Germinal center (tissue), 1 donor: ENCODE data around the gene CDC5L.
"Not testable (repeated sequence)": the region's sequence is repeated elsewhere in the genome, so short reads cannot be mapped to it uniquely, and the experiment has no call there.

Source experiments
- DNase-seq: peaks from one replicate; pipeline ENCODE4 v3.0.0; 2012; ENCODE audit warnings: mixed read lengths, low spot score

The CDC5L gene

GRCh38 chr6:44387346-44388134 is at the start of gene CDC5L:
CDC5L (plus strand) TSS chr6:44387706; CDS start chr6:44387824, 118 bp downstream.
- DNase-seq: peak; percentile 98

GRCh38 chr6:44338228-44339122 is 49.0 kb upstream of the CDC5L start:
- DNase-seq: peak; percentile 67

- no peak for DNase-seq
These were observed 48.2 kb upstream of the CDC5L start for GRCh38 chr6:44339301-44339700.

- no peak for DNase-seq
These were observed 47.5 kb upstream of the CDC5L start for GRCh38 chr6:44339763-44340625.

- DNase-seq: no peak
These were observed 46.2 kb upstream of the CDC5L start for GRCh38 chr6:44341095-44341890.

- no peak for DNase-seq
These were observed 45.5 kb upstream of the CDC5L start for GRCh38 chr6:44342052-44342451.

GRCh38 chr6:44342489-44342888 is 45.0 kb upstream of the CDC5L start, which contains the start of gene SPATS1:
SPATS1 (plus strand) TSS chr6:44342650; CDS start chr6:44343096, 446 bp downstream.
- no peak for DNase-seq

- DNase-seq: not testable (repeated sequence)
These were observed 40.7 kb upstream of the CDC5L start for GRCh38 chr6:44346818-44347217.

- no peak for DNase-seq
These were observed 37.4 kb upstream of the CDC5L start for GRCh38 chr6:44349904-44350649.

GRCh38 chr6:44350650-44350994 is 36.9 kb upstream of the CDC5L start:
- DNase-seq: not testable (repeated sequence)

- no peak for DNase-seq
These were observed 35.2 kb upstream of the CDC5L start for GRCh38 chr6:44352259-44352658.

- DNase-seq: no peak
These were observed 34.2 kb upstream of the CDC5L start for GRCh38 chr6:44353336-44353735.

- DNase-seq: no peak
These were observed 31.9 kb upstream of the CDC5L start for GRCh38 chr6:44355640-44356039.

GRCh38 chr6:44356487-44356886 is 31.0 kb upstream of the CDC5L start:
- DNase-seq: no peak

- no peak for DNase-seq
These were observed 27.5 kb upstream of the CDC5L start for GRCh38 chr6:44359973-44360372.

GRCh38 chr6:44361947-44362346 is 25.6 kb upstream of the CDC5L start:
- DNase-seq: no peak

- DNase-seq: no peak
These were observed 24.1 kb upstream of the CDC5L start for GRCh38 chr6:44363377-44363926.

- no peak for DNase-seq
These were observed 20.7 kb upstream of the CDC5L start for GRCh38 chr6:44366781-44367180.

- DNase-seq: no peak
These were observed 19.8 kb upstream of the CDC5L start for GRCh38 chr6:44367681-44368080.

GRCh38 chr6:44373051-44373450 is 14.5 kb upstream of the CDC5L start:
- DNase-seq: no peak
